Tibial nerve (tissue), 4 donors: ENCODE data around the gene TMPRSS6. TPM values are rescaled to one million over a fixed set of nuclear protein-coding genes. Genes with fewer than 3 reads are reported as not detected.

Experiments used
- DNase-seq, 2 donors: peaks; one replicate each; pipeline ENCODE4 v3.0.0-alpha.2; 2019; ENCODE audit warnings: low spot score in 2 of 2
- H3K27ac ChIP-seq, 4 donors: fragments of 200-600 bp; sonication (generic) in 3 of 4; one replicate each; pipeline ENCODE4 v1.5.1; 2017 to 2019; ENCODE audit warnings: mild to moderate bottlenecking in 1 of 4
- H3K27me3 ChIP-seq, 2 donors: fragments of 200-600 bp; sonication (generic) in 1 of 2; one replicate each; pipeline versions ENCODE4 v1.5.1 to v1.6.0; 2017 to 2019
- H3K36me3 ChIP-seq, 3 donors: fragments of 200-600 bp; sonication (generic); one replicate each; pipeline ENCODE4 v1.5.1; 2018 to 2019
- H3K4me1 ChIP-seq, 4 donors: fragments of 200-600 bp; sonication (generic) in 3 of 4; one replicate each; pipeline ENCODE4 v1.5.1; 2017 to 2019
- H3K4me3 ChIP-seq, 4 donors: fragments of 200-600 bp; sonication (generic) in 3 of 4; one replicate each; pipeline ENCODE4 v1.5.1; 2017 to 2019; ENCODE audit warnings: mild to moderate bottlenecking in 1 of 4, moderate library complexity in 1 of 4
- H3K9me3 ChIP-seq, 4 donors: fragments of 200-600 bp; sonication (generic) in 3 of 4; one replicate each; pipeline ENCODE4 v1.5.1; 2017 to 2019
- CTCF ChIP-seq, 5 experiments: fragments of 200-600 bp in 3 of 5; fragments of 450-650 bp in 2 of 5; sonication (generic) in 3 of 5; IDR thresholded peaks; one replicate each; pipeline ENCODE4 v1.5.1; 2016 to 2019; ENCODE audit warnings: antibody characterized with exemption in 5 of 5, mild to moderate bottlenecking in 3 of 5, moderate library complexity in 2 of 5
- EP300 ChIP-seq, 2 donors: sonication (generic); formaldehyde crosslinking; IDR thresholded peaks; one replicate each; pipeline ENCODE4 v1.6.1; 2017; ENCODE audit warnings: antibody characterized with exemption in 2 of 2, mild to moderate bottlenecking in 1 of 2
- POLR2A ChIP-seq, 2 donors: fragments of 450-650 bp; IDR thresholded peaks; one replicate each; pipeline ENCODE4 v1.6.1; 2017; ENCODE audit warnings: antibody characterized with exemption in 2 of 2, mild to moderate bottlenecking in 2 of 2, moderate library complexity in 2 of 2
- WGBS, 2 donors: methylation state at CpG; one replicate each; pipeline ENCODE4 v1.1.5; 2018; 5-methylcytosine and 5-hydroxymethylcytosine counted together
- total RNA-seq, 4 donors: library from RNA; depleted of rRNA; stranded (reverse); fragments of >200 nt; gene quantifications; one replicate each; pipeline ENCODE4 v1.1.0, GENCODE V29; 2016

Gene TMPRSS6
- total RNA-seq, 4 donors from 2014 or later, result not detected

GRCh38 chr22:37062376-37062675 is 47.2 kb downstream of the TMPRSS6 start:
- DNase-seq, result no peak
- no peak for TF ChIP-seq POLR2A (IDR thresholded peaks at IDR 0.05)
- TF ChIP-seq CTCF (IDR thresholded peaks at IDR 0.05), result no peak
- TF ChIP-seq EP300 (IDR thresholded peaks at IDR 0.05), result no peak
- Histone ChIP-seq H3K4me1 (no peaks in the 10 kb centered on the region), H3K27ac (no peak overlapping the region), H3K36me3 (peaks cover 0 to 54% (median 0%) of the 10 kb centered on the region in 3 donors), H3K9me3 (no peaks in the 10 kb centered on the region), H3K27me3 (no peaks in the 10 kb centered on the region), H3K4me3 (no peak overlapping the region)
- WGBS, 2 donors, result 51 to 59% methylated on average over 7 of the region's 7 CpGs

- Histone ChIP-seq H3K4me3 (no peak overlapping the region), H3K4me1 (no peaks in the 10 kb centered on the region), H3K36me3 (peaks cover 0 to 60% (median 0%) of the 10 kb centered on the region in 3 donors), H3K27me3 (no peaks in the 10 kb centered on the region), H3K9me3 (no peaks in the 10 kb centered on the region), H3K27ac (no peak overlapping the region)
- 75 to 85% methylated on average over 10 of the region's 10 CpGs for WGBS, 2 donors
- no peak for DNase-seq
- TF ChIP-seq CTCF (IDR thresholded peaks at IDR 0.05), result no peak
- TF ChIP-seq EP300 (IDR thresholded peaks at IDR 0.05), result no peak
- no peak for TF ChIP-seq POLR2A (IDR thresholded peaks at IDR 0.05)
Measured at GRCh38 chr22:37061611-37062375, 47.7 kb downstream of the TMPRSS6 start.

- Histone ChIP-seq H3K9me3 (no peaks in the 10 kb centered on the region), H3K36me3 (peaks cover 0 to 68% (median 0%) of the 10 kb centered on the region in 3 donors), H3K4me3 (no peak overlapping the region), H3K4me1 (no peaks in the 10 kb centered on the region), H3K27ac (no peak overlapping the region), H3K27me3 (no peaks in the 10 kb centered on the region)
- WGBS, 2 donors, result 74 to 78% methylated on average over 28 of the region's 28 CpGs
- TF ChIP-seq POLR2A (IDR thresholded peaks at IDR 0.05) (no peak), CTCF (IDR thresholded peaks at IDR 0.05) (no peak), EP300 (IDR thresholded peaks at IDR 0.05) (no peak)
- DNase-seq, result no peak
Measured at GRCh38 chr22:37060801-37061610, 48.5 kb downstream of the TMPRSS6 start.

- TF ChIP-seq EP300 (IDR thresholded peaks at IDR 0.05), result no peak
- no peak for TF ChIP-seq POLR2A (IDR thresholded peaks at IDR 0.05)
- TF ChIP-seq CTCF (IDR thresholded peaks at IDR 0.05), result no peak
- WGBS, 2 donors, result 82 to 88% methylated on average over 7 to 9 of the region's 9 CpGs
- no peaks in the 10 kb centered on the region for H3K9me3 ChIP-seq
- no peak overlapping the region for H3K4me3 ChIP-seq
- no peaks in the 10 kb centered on the region for H3K27me3 ChIP-seq
- DNase-seq, result no peak
- no peak overlapping the region for H3K27ac ChIP-seq
- H3K36me3 ChIP-seq, result peaks cover 0 to 78% (median 0%) of the 10 kb centered on the region in 3 donors
- H3K4me1 ChIP-seq, result no peaks in the 10 kb centered on the region
Measured at GRCh38 chr22:37059876-37060449, 49.5 kb downstream of the TMPRSS6 start.
